CD1c-positive myeloid dendritic cell (primary cell): ENCODE results near the gene CCL24.
"Not testable (repeated sequence)": the region's sequence is repeated elsewhere in the genome, so short reads cannot be mapped to it uniquely, and the experiment has no call there.

Experiments
- DNase-seq: peaks from one replicate; pipeline ENCODE4 v3.0.0-alpha.2; 2016; ENCODE audit errors: extremely low spot score

CCL24 gene

GRCh38 chr7:75813781-75814236 lies at the start of gene CCL24:
Gene CCL24, minus strand, starts transcription at chr7:75813806. Its CDS starts 91 bp downstream, at chr7:75813715.
- DNase-seq, result peak; percentile 84

GRCh38 chr7:75861636-75862035 lies 48.0 kb upstream of the CCL24 start:
- DNase-seq, result peak; percentile 89

GRCh38 chr7:75858410-75858809 lies 44.8 kb upstream of the CCL24 start:
- DNase-seq, result no peak

GRCh38 chr7:75856536-75856935 lies 42.9 kb upstream of the CCL24 start:
- peak; percentile 94 for DNase-seq

GRCh38 chr7:75854813-75855345 lies 41.3 kb upstream of the CCL24 start:
- DNase-seq, result not testable (repeated sequence)

GRCh38 chr7:75854233-75854632 lies 40.6 kb upstream of the CCL24 start:
- peak; percentile 42 for DNase-seq

- peak; percentile 84 for DNase-seq
Measured at GRCh38 chr7:75850235-75850634, 36.6 kb upstream of the CCL24 start.

- DNase-seq, result no peak
Measured at GRCh38 chr7:75849573-75849972, 36.0 kb upstream of the CCL24 start.

GRCh38 chr7:75847707-75848106 lies 34.1 kb upstream of the CCL24 start:
- DNase-seq, result peak; percentile 82

- not testable (repeated sequence) for DNase-seq
Measured at GRCh38 chr7:75845132-75845531, 31.5 kb upstream of the CCL24 start.

- no peak for DNase-seq
Measured at GRCh38 chr7:75844158-75844557, 30.6 kb upstream of the CCL24 start.

- DNase-seq, result no peak
Measured at GRCh38 chr7:75843613-75844116, 30.1 kb upstream of the CCL24 start.

GRCh38 chr7:75842836-75843446 lies 29.3 kb upstream of the CCL24 start:
- DNase-seq, result peak; percentile 94

GRCh38 chr7:75840029-75840428 lies 26.4 kb upstream of the CCL24 start:
- DNase-seq, result no peak

- peak; percentile 78 for DNase-seq
Measured at GRCh38 chr7:75838281-75838930, 24.8 kb upstream of the CCL24 start.

GRCh38 chr7:75836798-75837197 lies 23.2 kb upstream of the CCL24 start:
- DNase-seq, result no peak

GRCh38 chr7:75835688-75836285 lies 22.2 kb upstream of the CCL24 start:
- DNase-seq, result no peak

- not testable (repeated sequence) for DNase-seq
Measured at GRCh38 chr7:75833662-75834061, 20.1 kb upstream of the CCL24 start.

- no peak for DNase-seq
Measured at GRCh38 chr7:75830978-75831377, 17.4 kb upstream of the CCL24 start.

GRCh38 chr7:75829656-75830055 lies 16.1 kb upstream of the CCL24 start:
- not testable (repeated sequence) for DNase-seq

GRCh38 chr7:75823198-75823910 lies 9.7 kb upstream of the CCL24 start:
- DNase-seq, result no peak

GRCh38 chr7:75820688-75821087 lies 7.1 kb upstream of the CCL24 start:
- DNase-seq, result no peak
